ENCODE data around the gene QSOX1.

QSOX1 gene

GRCh38 chr1:180192172-180192571 lies 37.5 kb downstream of the QSOX1 start:
- DNase-seq (ENCODE audit: low read depth), result no peak
- TF ChIP-seq, protein P1, sequence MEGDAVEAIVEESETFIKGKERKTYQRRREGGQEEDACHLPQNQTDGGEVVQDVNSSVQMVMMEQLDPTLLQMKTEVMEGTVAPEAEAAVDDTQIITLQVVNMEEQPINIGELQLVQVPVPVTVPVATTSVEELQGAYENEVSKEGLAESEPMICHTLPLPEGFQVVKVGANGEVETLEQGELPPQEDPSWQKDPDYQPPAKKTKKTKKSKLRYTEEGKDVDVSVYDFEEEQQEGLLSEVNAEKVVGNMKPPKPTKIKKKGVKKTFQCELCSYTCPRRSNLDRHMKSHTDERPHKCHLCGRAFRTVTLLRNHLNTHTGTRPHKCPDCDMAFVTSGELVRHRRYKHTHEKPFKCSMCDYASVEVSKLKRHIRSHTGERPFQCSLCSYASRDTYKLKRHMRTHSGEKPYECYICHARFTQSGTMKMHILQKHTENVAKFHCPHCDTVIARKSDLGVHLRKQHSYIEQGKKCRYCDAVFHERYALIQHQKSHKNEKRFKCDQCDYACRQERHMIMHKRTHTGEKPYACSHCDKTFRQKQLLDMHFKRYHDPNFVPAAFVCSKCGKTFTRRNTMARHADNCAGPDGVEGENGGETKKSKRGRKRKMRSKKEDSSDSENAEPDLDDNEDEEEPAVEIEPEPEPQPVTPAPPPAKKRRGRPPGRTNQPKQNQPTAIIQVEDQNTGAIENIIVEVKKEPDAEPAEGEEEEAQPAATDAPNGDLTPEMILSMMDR (IDR thresholded peaks at IDR 0.05; ENCODE audit: insufficient read depth, low read depth, low read length, missing control alignments), result no peak
- no peak overlapping the region for H3K4me3 ChIP-seq (ENCODE audit: low read depth, low read length)

DNA sequence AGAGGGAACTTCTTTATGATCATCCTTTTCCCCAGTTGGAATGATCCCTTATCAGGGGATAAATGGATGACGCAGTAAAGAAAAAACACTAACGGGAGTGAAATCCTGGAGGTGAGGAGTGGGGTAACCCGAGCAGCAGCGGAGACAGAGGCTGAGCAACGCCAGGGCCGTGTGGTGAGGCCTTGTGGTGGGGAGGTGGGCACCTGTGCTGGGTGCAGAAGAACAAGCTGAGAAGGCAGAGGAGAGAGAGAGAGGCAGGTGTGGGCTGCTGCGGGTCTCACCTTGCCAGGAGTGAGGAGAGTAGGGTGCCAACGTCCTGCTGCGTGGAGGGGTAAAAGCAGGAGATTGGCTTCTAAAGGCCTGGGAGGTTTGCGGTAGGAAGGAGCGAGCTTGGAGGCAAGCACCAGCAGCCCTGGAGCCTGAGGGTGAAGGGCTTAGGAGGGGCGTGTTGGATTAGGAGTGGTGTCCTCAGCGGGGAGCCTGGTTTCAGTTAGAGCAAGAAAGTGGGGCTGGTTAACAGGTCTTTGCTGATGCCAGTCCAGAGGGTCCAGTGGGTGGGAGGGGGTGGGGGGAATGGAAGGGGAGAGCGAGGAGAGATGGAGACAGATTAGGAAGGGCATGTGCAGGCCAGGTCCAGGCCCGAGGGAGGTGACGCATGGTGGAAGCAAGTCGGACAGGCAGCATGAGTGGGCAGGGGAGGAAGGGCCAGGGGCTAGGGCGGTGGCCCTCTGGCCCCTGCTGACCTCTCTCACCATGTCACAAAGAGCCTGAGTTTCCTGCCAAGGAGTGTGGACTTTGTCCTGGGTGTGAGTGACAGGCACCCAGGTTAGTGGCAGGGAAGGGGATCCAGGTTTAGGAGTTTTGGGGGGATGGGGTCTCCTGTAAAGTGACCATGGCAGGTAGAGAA lies 38.7 kb downstream of the QSOX1 start:
- no peak for DNase-seq (ENCODE audit: low read depth)
- no peak overlapping the region for H3K4me3 ChIP-seq (ENCODE audit: low read depth, low read length)
- TF ChIP-seq, protein P1 (IDR thresholded peaks at IDR 0.05; ENCODE audit: insufficient read depth, low read depth, low read length, missing control alignments), result no peak

DNA sequence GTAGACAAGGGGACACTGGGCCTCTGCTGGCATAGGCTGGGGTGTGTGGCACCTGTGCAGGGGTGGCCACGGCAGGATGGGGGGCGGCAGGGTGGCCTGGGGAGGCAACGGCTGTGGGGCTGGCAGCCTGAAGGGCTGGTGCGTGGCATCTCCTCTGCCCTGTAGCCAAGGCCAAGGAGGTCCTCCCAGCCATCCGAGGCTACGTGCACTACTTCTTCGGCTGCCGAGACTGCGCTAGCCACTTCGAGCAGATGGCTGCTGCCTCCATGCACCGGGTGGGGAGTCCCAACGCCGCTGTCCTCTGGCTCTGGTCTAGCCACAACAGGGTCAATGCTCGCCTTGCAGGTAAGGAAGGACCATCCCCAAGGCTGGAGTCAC lies 39.4 kb downstream of the QSOX1 start:
- H3K4me3 ChIP-seq (ENCODE audit: low read depth, low read length), result no peak overlapping the region

GRCh38 chr1:180194546-180195207 lies 40.0 kb downstream of the QSOX1 start:
- DNase-seq (ENCODE audit: low read depth), result no peak
- TF ChIP-seq, protein P1 (IDR thresholded peaks at IDR 0.05; ENCODE audit: insufficient read depth, low read depth, low read length, missing control alignments), result no peak
- no peak overlapping the region for H3K4me3 ChIP-seq (ENCODE audit: low read depth, low read length)

More for the DNA sequence above, 39.4 kb downstream of the QSOX1 start:
- DNase-seq (ENCODE audit: low read depth), result no peak
- TF ChIP-seq, protein P1 (IDR thresholded peaks at IDR 0.05; ENCODE audit: insufficient read depth, low read depth, low read length, missing control alignments), result no peak

- DNase-seq (ENCODE audit: low read depth), result no peak
- H3K4me3 ChIP-seq (ENCODE audit: low read depth, low read length), result no peak overlapping the region
Measured at GRCh38 chr1:180195401-180195800, 40.7 kb downstream of the QSOX1 start.

DNA sequence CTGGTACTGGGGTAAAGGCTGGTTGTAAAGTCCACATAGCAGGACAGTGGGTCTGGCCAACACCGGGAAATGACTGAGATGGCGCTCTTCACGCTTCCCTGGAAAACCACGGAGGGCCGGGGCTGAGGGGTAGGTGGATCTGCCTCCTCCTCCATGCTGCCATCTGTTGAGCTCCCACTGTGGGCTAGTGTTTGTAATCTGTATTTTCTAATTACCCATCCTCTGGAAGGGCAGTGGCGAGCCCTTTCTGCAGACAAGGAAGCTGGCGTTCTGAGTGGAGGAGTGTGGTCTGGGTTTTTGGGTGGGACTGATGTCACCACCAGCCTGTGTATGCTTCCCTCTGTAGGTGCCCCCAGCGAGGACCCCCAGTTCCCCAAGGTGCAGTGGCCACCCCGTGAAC lies 41.2 kb downstream of the QSOX1 start:
- no peak for DNase-seq (ENCODE audit: low read depth)
- TF ChIP-seq, protein P1 (IDR thresholded peaks at IDR 0.05; ENCODE audit: insufficient read depth, low read depth, low read length, missing control alignments), result no peak
- no peak overlapping the region for H3K4me3 ChIP-seq (ENCODE audit: low read depth, low read length)

More at GRCh38 chr1:180195401-180195800, 40.7 kb downstream of the QSOX1 start:
- TF ChIP-seq, protein P1 (IDR thresholded peaks at IDR 0.05; ENCODE audit: insufficient read depth, low read depth, low read length, missing control alignments), result no peak

All from GM12865 (cell line).